Measurements from ENCODE around the gene TACC3.

GRCh38 chr4:1739358-1739757 lies 18.0 kb downstream of the TACC3 start:
- TF ChIP-seq CTCF (IDR thresholded peaks at IDR 0.05) (no peak), POLR2AphosphoS5 (IDR thresholded peaks at IDR 0.05) (no peak), POLR2A (IDR thresholded peaks at IDR 0.05) (no peak)
